LNCaP clone FGC (cell line): ENCODE data around the gene DGKE.

Experiments
- DNase-seq: peaks from one replicate; pipeline ENCODE4 v3.0.0-alpha.2; 2011; ENCODE audit warnings: low read depth
- H3K4me3 ChIP-seq: 2 replicates; pipeline ENCODE4 v1.5.1; 2011; ENCODE audit warnings: mild to moderate bottlenecking, low read depth, low read length, control low read depth
- CTCF ChIP-seq: IDR thresholded peaks from 2 replicates; pipeline ENCODE4 v1.5.1; 2012; ENCODE audit warnings: mild to moderate bottlenecking; ENCODE audit not compliant: control insufficient read depth, insufficient read depth; ENCODE audit errors: extremely low read depth

Gene DGKE

GRCh38 chr17:56863974-56864373, 30.0 kb downstream of the DGKE start:
- TF ChIP-seq CTCF = no peak
- H3K4me3 ChIP-seq = no peak overlapping the region
- DNase-seq = no peak

GRCh38 chr17:56866076-56866475, 32.1 kb downstream of the DGKE start:
- DNase-seq = no peak
- no peak for TF ChIP-seq CTCF
- no peak overlapping the region for H3K4me3 ChIP-seq

GRCh38 chr17:56866496-56866895, 32.5 kb downstream of the DGKE start:
- DNase-seq = no peak
- peak; percentile 47 for TF ChIP-seq CTCF
- no peak overlapping the region for H3K4me3 ChIP-seq

GRCh38 chr17:56867948-56868376, 34.0 kb downstream of the DGKE start:
- DNase-seq = peak; percentile 81
- TF ChIP-seq CTCF = no peak
- no peak overlapping the region for H3K4me3 ChIP-seq

- TF ChIP-seq CTCF = no peak
- no peak for DNase-seq
- no peak overlapping the region for H3K4me3 ChIP-seq
These were observed 34.8 kb downstream of the DGKE start for GRCh38 chr17:56868716-56869115.

GRCh38 chr17:56870081-56870651, 36.2 kb downstream of the DGKE start:
- no peak for DNase-seq
- H3K4me3 ChIP-seq = no peak overlapping the region
- no peak for TF ChIP-seq CTCF

GRCh38 chr17:56876766-56877179, 42.8 kb downstream of the DGKE start:
- no peak for DNase-seq
- H3K4me3 ChIP-seq = no peak overlapping the region
- TF ChIP-seq CTCF = no peak
